Panc1 (cell line): ENCODE measurements around the gene UBL4A.

Source experiments
- CTCF ChIP-seq: fragments of 450-650 bp; IDR thresholded peaks from 2 replicates; pipeline ENCODE4 v1.5.1; 2017; ENCODE audit warnings: mild to moderate bottlenecking
- POLR2AphosphoS5 ChIP-seq: IDR thresholded peaks from 2 replicates; pipeline ENCODE4 v1.6.1; 2012; ENCODE audit warnings: mild to moderate bottlenecking, low read depth, low read length, moderate library complexity
- REST ChIP-seq, 2 experiments: IDR thresholded peaks; 2 replicates each; pipeline ENCODE4 v1.6.1; 2011 to 2012; ENCODE audit warnings: low read depth in 2 of 2, control low read depth in 1 of 2, low read length in 1 of 2, mild to moderate bottlenecking in 1 of 2, moderate library complexity in 1 of 2; ENCODE audit not compliant: insufficient read depth in 1 of 2

- TF ChIP-seq CTCF, result no peak
- no peak for TF ChIP-seq REST (IDR thresholded peaks at IDR 0.05; ENCODE audit: insufficient read depth in 1 of 2, low read depth in 2 of 2, low read length in 1 of 2)
- TF ChIP-seq POLR2AphosphoS5, result no peak
Observed at GRCh38 chrX:154469880-154470279, 16.5 kb downstream of the UBL4A start.
